H9 (cell line): ENCODE measurements around the gene CHD6. TPM values are rescaled to one million over a fixed set of nuclear protein-coding genes. Genes with fewer than 3 reads are reported as not detected.

Source experiments
- DNase-seq: peaks from one replicate; pipeline ENCODE4 v3.0.0-alpha.2; 2017
- H2AFZ ChIP-seq: one replicate; pipeline ENCODE4 v1.6.1; 2013; ENCODE audit warnings: mild to moderate bottlenecking, low read length, control low read depth, moderate library complexity
- H2AK5ac ChIP-seq: 2 replicates; pipeline ENCODE4 v1.6.1; 2013; ENCODE audit warnings: low read length, control low read depth, mixed read lengths; ENCODE audit not compliant: insufficient read length
- H2BK120ac ChIP-seq: one replicate; pipeline ENCODE4 v1.6.1; 2013; ENCODE audit warnings: low read depth, mild to moderate bottlenecking, low read length, control low read depth, inconsistent platforms; ENCODE audit not compliant: poor library complexity, severe bottlenecking
- H2BK12ac ChIP-seq: 2 replicates; pipeline ENCODE4 v1.6.1; 2013; ENCODE audit warnings: low read length, control low read depth, mixed read lengths, low read depth; ENCODE audit not compliant: insufficient read length
- H2BK15ac ChIP-seq: 2 replicates; pipeline ENCODE4 v1.6.1; 2013; ENCODE audit warnings: low read depth, low read length, control low read depth
- H2BK20ac ChIP-seq: one replicate; pipeline ENCODE4 v1.6.1; 2013; ENCODE audit warnings: low read depth, mild to moderate bottlenecking, low read length, control low read depth, inconsistent platforms; ENCODE audit not compliant: poor library complexity, severe bottlenecking
- H2BK5ac ChIP-seq: 2 replicates; pipeline ENCODE4 v1.6.1; 2013; ENCODE audit warnings: low read length, control low read depth, mixed read lengths; ENCODE audit not compliant: insufficient read length
- H3K14ac ChIP-seq: 2 replicates; pipeline ENCODE4 v1.6.1; 2013; ENCODE audit warnings: low read length, control low read depth; ENCODE audit not compliant: insufficient read depth
- H3K18ac ChIP-seq: 2 replicates; pipeline ENCODE4 v1.6.1; 2013; ENCODE audit warnings: low read depth, mild to moderate bottlenecking, mixed read lengths, low read length, control low read depth; ENCODE audit not compliant: insufficient read length
- H3K23ac ChIP-seq: 2 replicates; pipeline ENCODE4 v1.6.1; 2013; ENCODE audit warnings: low read length, control low read depth, mixed read lengths, low read depth; ENCODE audit not compliant: insufficient read length
- H3K23me2 ChIP-seq: 2 replicates; pipeline ENCODE4 v1.6.1; 2013; ENCODE audit warnings: low read depth, mild to moderate bottlenecking, mixed read lengths, low read length, control low read depth; ENCODE audit not compliant: insufficient read length, poor library complexity, severe bottlenecking
- H3K27ac ChIP-seq: 2 replicates; pipeline ENCODE4 v1.5.1; 2013; ENCODE audit warnings: low read length, control low read depth, mixed read lengths, low read depth; ENCODE audit not compliant: insufficient read length
- H3K27me3 ChIP-seq: 2 replicates; pipeline ENCODE4 v1.6.1; 2013; ENCODE audit warnings: low read length, control low read depth, inconsistent platforms; ENCODE audit not compliant: insufficient read depth
- H3K4ac ChIP-seq: 2 replicates; pipeline ENCODE4 v1.6.1; 2013; ENCODE audit warnings: low read depth, mild to moderate bottlenecking, control low read depth, inconsistent platforms, low read length, moderate library complexity
- H3K4me1 ChIP-seq: 2 replicates; pipeline ENCODE4 v1.6.1; 2013; ENCODE audit warnings: low read length, control low read depth, inconsistent platforms; ENCODE audit not compliant: insufficient read depth
- H3K4me2 ChIP-seq: 2 replicates; pipeline ENCODE4 v1.6.1; 2013; ENCODE audit warnings: low read length, control low read depth, mixed read lengths; ENCODE audit not compliant: insufficient read length, insufficient read depth
- H3K56ac ChIP-seq: 2 replicates; pipeline ENCODE4 v1.6.1; 2013; ENCODE audit warnings: low read depth, mild to moderate bottlenecking, mixed read lengths, low read length, control low read depth; ENCODE audit not compliant: insufficient read length
- H3K79me1 ChIP-seq: 2 replicates; pipeline ENCODE4 v1.6.1; 2013; ENCODE audit warnings: low read depth, mild to moderate bottlenecking, moderate library complexity, low read length, control low read depth, inconsistent platforms; ENCODE audit not compliant: insufficient read depth, poor library complexity, severe bottlenecking
- H3K79me2 ChIP-seq: 2 replicates; pipeline ENCODE4 v1.6.1; 2013; ENCODE audit warnings: low read length, control low read depth, inconsistent platforms; ENCODE audit not compliant: insufficient read depth
- H3K9ac ChIP-seq: 2 replicates; pipeline ENCODE4 v1.6.1; 2013; ENCODE audit warnings: low read length, control low read depth, mixed read lengths; ENCODE audit not compliant: insufficient read length; ENCODE audit errors: extremely low read depth
- H3K9me3 ChIP-seq: one replicate; pipeline ENCODE4 v1.6.1; 2013; ENCODE audit warnings: low read depth, low read length, inconsistent platforms; ENCODE audit not compliant: control insufficient read depth
- H3T11ph ChIP-seq: one replicate; pipeline ENCODE4 v1.6.1; 2013; ENCODE audit warnings: mild to moderate bottlenecking, low read length, control low read depth, inconsistent platforms
- H4K20me1 ChIP-seq: one replicate; pipeline ENCODE4 v1.6.1; 2013; ENCODE audit not compliant: control insufficient read depth, insufficient read length, insufficient read depth
- H4K5ac ChIP-seq: 2 replicates; pipeline ENCODE4 v1.6.1; 2013; ENCODE audit warnings: low read depth, mild to moderate bottlenecking, mixed read lengths, low read length, control low read depth; ENCODE audit not compliant: insufficient read length
- H4K8ac ChIP-seq: replicated peaks from 2 replicates; pipeline ENCODE4 v1.6.1; 2013; ENCODE audit warnings: low read length, control low read depth, mixed read lengths, low read depth; ENCODE audit not compliant: insufficient read length
- H4K91ac ChIP-seq: 2 replicates; pipeline ENCODE4 v1.6.1; 2013; ENCODE audit warnings: low read depth, mild to moderate bottlenecking, moderate library complexity, mixed read lengths, low read length, control low read depth; ENCODE audit not compliant: insufficient read length
- H3K27ac Mint-ChIP-seq, 3 experiments: 2 replicates in 2 of 3; 3 replicates in 1 of 3; pipeline ENCODE4 v1.8.0; 2020 to 2021; ENCODE audit warnings: mixed read lengths in 3 of 3, mild to moderate bottlenecking in 1 of 3, moderate library complexity in 1 of 3
- H3K27me3 Mint-ChIP-seq: 2 replicates; pipeline ENCODE4 v1.8.0; 2021; ENCODE audit warnings: low read depth, mild to moderate bottlenecking, moderate library complexity, mixed read lengths
- H3K36me3 Mint-ChIP-seq, 3 experiments: 2 replicates in 2 of 3; 3 replicates in 1 of 3; pipeline ENCODE4 v1.8.0; 2020 to 2021; ENCODE audit warnings: low read depth in 3 of 3, mixed read lengths in 3 of 3; ENCODE audit not compliant: insufficient read depth in 1 of 3
- H3K4me1 Mint-ChIP-seq, 2 experiments: 2 replicates each; pipeline ENCODE4 v1.8.0; 2020; ENCODE audit warnings: mixed read lengths in 2 of 2
- H3K4me3 Mint-ChIP-seq, 2 experiments: 2 replicates in 1 of 2; 3 replicates in 1 of 2; pipeline ENCODE4 v1.8.0; 2020 to 2021; ENCODE audit warnings: mild to moderate bottlenecking in 2 of 2, mixed read lengths in 2 of 2, moderate library complexity in 1 of 2
- H3K9me3 Mint-ChIP-seq, 2 experiments: 2 replicates in 1 of 2; 3 replicates in 1 of 2; pipeline ENCODE4 v1.8.0; 2020; ENCODE audit warnings: mild to moderate bottlenecking in 2 of 2, mixed read lengths in 2 of 2, moderate library complexity in 1 of 2
- WGBS: extraction: QIAGEN DNeasy Blood & Tissue Kit; methylation state at CpG from one replicate; pipeline ENCODE4 v1.1.7; 2013; ENCODE audit warnings: missing lambda C conversion rate, low lambda C conversion rate, mixed read lengths; ENCODE audit not compliant: insufficient read length; ENCODE audit errors: extremely low coverage; 5-methylcytosine and 5-hydroxymethylcytosine counted together
- total RNA-seq: library from RNA; stranded (reverse); gene quantifications from 2 replicates; pipeline ENCODE4 v1.2.1, GENCODE V29; 2021
- TF ChIP-seq, protein P1 (sequence below): fragments of 200-600 bp; sonication (generic); conservative IDR thresholded peaks from 3 replicates; pipeline ENCODE4 v1.8.0; 2021; ENCODE audit warnings: antibody characterized with exemption, mild to moderate bottlenecking

CHD6 gene
- total RNA-seq, 1 experiment from 2014 or later: 51.5 TPM

DNA sequence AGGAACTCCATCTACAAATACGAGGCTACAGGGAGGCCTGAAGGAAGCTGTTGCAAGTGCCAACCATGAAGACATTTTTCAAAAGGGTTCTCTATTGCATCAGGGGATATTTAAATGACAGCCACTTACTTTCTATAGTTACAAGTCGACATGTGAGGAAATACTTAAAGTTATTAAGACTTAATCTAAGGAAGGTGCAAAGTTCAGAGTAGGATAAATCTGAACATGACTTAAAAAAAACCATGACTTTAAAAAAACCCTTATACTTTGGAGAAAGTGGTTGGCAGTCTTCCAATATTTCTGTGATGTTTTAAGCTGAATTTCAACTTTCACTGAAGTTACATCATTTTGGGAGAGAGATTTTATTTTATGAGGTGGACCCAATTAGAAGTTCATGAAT, 195.2 kb downstream of the CHD6 start:
- Mint-ChIP-seq H3K36me3 (peaks cover 29 to 75% (median 65%) of the 10 kb centered on the region in 3 experiments; a peak in 6 of 7 replicates), H3K4me1 (no peaks in the 10 kb centered on the region), H3K27ac (no peak overlapping the region), H3K27me3 (no peaks in the 10 kb centered on the region), H3K9me3 (no peaks in the 10 kb centered on the region), H3K4me3 (no peak overlapping the region)
- Histone ChIP-seq H3K79me1 (no peaks in the 10 kb centered on the region), H3K23me2 (no peaks in the 10 kb centered on the region), H4K91ac (no peak overlapping the region), H4K8ac (no peak overlapping the region), H3K9ac (no peak overlapping the region), H2BK15ac (no peak overlapping the region), H3K27me3 (no peaks in the 10 kb centered on the region), H3K27ac (no peak overlapping the region), H3K79me2 (no peaks in the 10 kb centered on the region), H3K56ac (no peak overlapping the region), H4K20me1 (no peaks in the 10 kb centered on the region), H2AFZ (no peak overlapping the region), H2BK120ac (no peak overlapping the region), H3K14ac (no peak overlapping the region), H3K18ac (no peak overlapping the region), H2BK5ac (no peak overlapping the region), H3K4me1 (no peaks in the 10 kb centered on the region), H3K4me2 (no peak overlapping the region), H2AK5ac (no peak overlapping the region), H3K23ac (no peak overlapping the region), H2BK12ac (no peak overlapping the region), H3K9me3 (no peaks in the 10 kb centered on the region), H3K4ac (no peak overlapping the region), H2BK20ac (no peak overlapping the region), H3T11ph (no peak overlapping the region), H4K5ac (no peak overlapping the region)
- TF ChIP-seq, protein P1, sequence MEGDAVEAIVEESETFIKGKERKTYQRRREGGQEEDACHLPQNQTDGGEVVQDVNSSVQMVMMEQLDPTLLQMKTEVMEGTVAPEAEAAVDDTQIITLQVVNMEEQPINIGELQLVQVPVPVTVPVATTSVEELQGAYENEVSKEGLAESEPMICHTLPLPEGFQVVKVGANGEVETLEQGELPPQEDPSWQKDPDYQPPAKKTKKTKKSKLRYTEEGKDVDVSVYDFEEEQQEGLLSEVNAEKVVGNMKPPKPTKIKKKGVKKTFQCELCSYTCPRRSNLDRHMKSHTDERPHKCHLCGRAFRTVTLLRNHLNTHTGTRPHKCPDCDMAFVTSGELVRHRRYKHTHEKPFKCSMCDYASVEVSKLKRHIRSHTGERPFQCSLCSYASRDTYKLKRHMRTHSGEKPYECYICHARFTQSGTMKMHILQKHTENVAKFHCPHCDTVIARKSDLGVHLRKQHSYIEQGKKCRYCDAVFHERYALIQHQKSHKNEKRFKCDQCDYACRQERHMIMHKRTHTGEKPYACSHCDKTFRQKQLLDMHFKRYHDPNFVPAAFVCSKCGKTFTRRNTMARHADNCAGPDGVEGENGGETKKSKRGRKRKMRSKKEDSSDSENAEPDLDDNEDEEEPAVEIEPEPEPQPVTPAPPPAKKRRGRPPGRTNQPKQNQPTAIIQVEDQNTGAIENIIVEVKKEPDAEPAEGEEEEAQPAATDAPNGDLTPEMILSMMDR: no peak
- DNase-seq: no peak
- WGBS: no CpG with 5 or more reads among the region's 2 CpGs
